HG03469 (cell line): ENCODE results near the gene DCXR.
A peak's percentile ranks its signal among the peaks of the same experiment; 100 is the strongest.

Experiments used
- ATAC-seq: cut with Tn5 transposase; IDR thresholded peaks from one replicate; pipeline ENCODE4 v1.9.1; 2021; ENCODE audit warnings: mild to moderate bottlenecking, moderate library complexity, moderate number of reproducible peaks; ENCODE audit not compliant: unreplicated experiment

DCXR gene

GRCh38 chr17:82037092-82037888, at the start of gene DCXR:
Gene DCXR (minus strand): TSS chr17:82037697. CDS start chr17:82037682, 15 bp downstream.
- ATAC-seq: peak; percentile 60

- ATAC-seq: no peak
Measured at GRCh38 chr17:82085931-82086764, 48.7 kb upstream of the DCXR start.

- no peak for ATAC-seq
Measured at GRCh38 chr17:82085031-82085861, 47.7 kb upstream of the DCXR start.

- no peak for ATAC-seq
Measured at GRCh38 chr17:82084373-82085030, 47.0 kb upstream of the DCXR start.

- no peak for ATAC-seq
Measured at GRCh38 chr17:82083533-82084359, 46.2 kb upstream of the DCXR start.

- no peak for ATAC-seq
Measured at GRCh38 chr17:82083009-82083408, 45.5 kb upstream of the DCXR start.

- no peak for ATAC-seq
Measured at GRCh38 chr17:82082456-82082855, 45.0 kb upstream of the DCXR start.

- no peak for ATAC-seq
Measured at GRCh38 chr17:82081966-82082365, 44.5 kb upstream of the DCXR start.

- ATAC-seq: no peak
Measured at GRCh38 chr17:82081546-82081945, 44.0 kb upstream of the DCXR start.

GRCh38 chr17:82080789-82081464, 43.4 kb upstream of the DCXR start:
- ATAC-seq: no peak

GRCh38 chr17:82080048-82080788, 42.7 kb upstream of the DCXR start:
- no peak for ATAC-seq

GRCh38 chr17:82079001-82079677, 41.6 kb upstream of the DCXR start:
- no peak for ATAC-seq

- no peak for ATAC-seq
Measured at GRCh38 chr17:82078433-82078832, 40.9 kb upstream of the DCXR start.

- no peak for ATAC-seq
Measured at GRCh38 chr17:82077617-82078358, 40.3 kb upstream of the DCXR start.

- no peak for ATAC-seq
Measured at GRCh38 chr17:82076785-82077591, 39.5 kb upstream of the DCXR start.

- no peak for ATAC-seq
Measured at GRCh38 chr17:82076018-82076784, 38.7 kb upstream of the DCXR start.
